GM18505 (cell line): ENCODE data around the gene SSBP2.
"Not testable (repeated sequence)": the region's sequence is repeated elsewhere in the genome, so short reads cannot be mapped to it uniquely, and the experiment has no call there.

ENCODE experiments used
- ATAC-seq: cut with Tn5 transposase; IDR thresholded peaks from one replicate; pipeline ENCODE4 v1.9.1; 2021; ENCODE audit not compliant: unreplicated experiment
- POLR2A ChIP-seq: IDR thresholded peaks from 4 replicates; pipeline ENCODE4 v1.6.1; 2011; ENCODE audit warnings: borderline replicate concordance; ENCODE audit not compliant: insufficient read depth, insufficient read length; ENCODE audit errors: extremely low read depth

The SSBP2 gene

DNA sequence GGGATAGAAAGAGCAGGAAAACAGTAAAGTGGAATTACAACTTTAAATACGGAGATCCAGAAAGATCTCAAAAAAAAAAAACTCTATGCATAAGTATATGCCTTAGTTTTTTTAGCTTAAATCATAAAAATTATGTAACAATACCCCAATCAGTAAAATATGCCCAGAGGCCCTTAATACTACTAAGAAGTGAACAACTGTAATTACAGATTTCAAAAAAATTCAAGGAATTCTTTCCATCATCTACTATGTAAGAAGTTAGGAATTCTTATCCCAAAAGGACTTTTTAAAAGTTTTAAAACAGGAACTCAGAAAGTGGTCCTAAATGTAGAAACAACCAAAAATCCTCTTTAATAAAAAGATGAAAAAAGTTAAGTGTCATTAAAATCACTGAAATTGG, 111.3 kb downstream of the SSBP2 start:
- TF ChIP-seq POLR2A, result no peak
- no peak for ATAC-seq

DNA sequence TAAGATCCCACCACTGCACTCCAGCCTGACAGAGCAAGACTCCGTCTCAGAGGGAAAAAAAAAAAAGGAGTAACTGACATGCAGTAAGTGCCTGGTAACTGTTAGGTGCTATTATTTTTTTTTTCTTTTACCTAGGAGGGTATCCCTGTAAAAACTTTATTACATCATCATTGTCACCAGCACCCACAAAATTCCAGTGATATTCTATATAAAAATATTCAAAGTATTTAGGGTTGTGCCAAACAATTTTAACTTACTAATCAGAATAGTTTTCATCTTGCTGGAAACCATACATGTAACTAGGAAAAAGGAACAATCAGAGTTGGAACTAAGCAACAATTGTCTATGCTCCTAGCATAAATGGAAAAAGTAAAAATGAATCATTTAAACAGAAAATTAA, 112.4 kb downstream of the SSBP2 start:
- no peak for ATAC-seq
- TF ChIP-seq POLR2A, result no peak

DNA sequence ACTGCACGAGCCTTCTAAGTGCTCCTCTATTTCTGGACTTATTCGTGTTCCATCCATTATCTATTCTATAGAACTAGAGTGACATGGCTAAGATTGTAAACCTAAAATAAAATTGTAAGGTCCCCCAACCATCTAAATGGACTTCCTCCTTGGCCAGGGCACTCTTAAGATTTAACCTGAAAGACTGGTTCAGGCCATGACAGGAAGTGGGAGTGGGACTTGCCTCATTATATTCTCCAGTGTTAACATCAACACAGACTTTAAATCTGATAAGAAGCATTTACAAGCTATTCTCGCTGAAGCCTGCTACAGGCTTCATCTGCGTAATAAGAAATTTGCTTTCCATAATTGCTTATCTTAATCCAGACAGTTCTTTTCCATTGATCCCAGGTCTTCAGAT, 117.0 kb downstream of the SSBP2 start:
- ATAC-seq, result no peak
- TF ChIP-seq POLR2A, result no peak

DNA sequence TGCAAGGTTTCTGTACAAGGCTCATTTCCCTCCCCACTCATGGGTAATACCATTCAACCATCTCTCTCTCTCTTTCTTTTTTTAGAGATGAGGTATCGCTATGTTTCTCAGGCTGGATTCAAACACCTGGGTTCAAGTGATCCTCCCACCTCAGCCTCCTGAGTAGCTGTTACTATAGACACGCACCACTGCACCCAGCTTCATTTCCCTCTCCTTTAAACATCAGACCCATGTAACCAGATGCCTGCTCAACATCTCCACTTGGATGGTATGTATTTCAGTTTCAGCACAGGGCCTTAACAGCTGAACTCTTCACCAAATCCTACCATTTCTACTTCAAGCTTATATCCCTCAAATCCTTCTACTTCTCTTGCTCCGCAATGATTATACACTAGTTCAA, 117.4 kb downstream of the SSBP2 start:
- no peak for TF ChIP-seq POLR2A
- ATAC-seq, result no peak

DNA sequence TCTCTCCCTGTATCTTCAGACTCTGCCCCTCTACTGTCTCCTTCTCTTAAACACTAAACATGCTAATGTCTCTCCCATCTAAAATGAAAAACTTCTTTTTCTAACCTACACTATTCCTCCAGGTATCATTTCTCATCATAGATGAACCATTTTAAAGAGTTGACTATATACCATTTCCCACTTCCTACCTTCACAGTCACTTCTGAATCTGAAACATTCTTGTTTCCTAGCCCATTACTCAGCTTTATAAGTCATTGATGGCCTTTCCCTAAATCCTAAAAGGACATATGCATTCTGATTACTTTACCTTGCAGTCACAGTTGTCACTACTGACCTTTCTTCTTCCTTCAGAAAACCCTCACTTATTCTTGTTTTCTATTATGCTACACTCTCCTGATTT, 118.2 kb downstream of the SSBP2 start:
- ATAC-seq, result no peak
- no peak for TF ChIP-seq POLR2A

DNA sequence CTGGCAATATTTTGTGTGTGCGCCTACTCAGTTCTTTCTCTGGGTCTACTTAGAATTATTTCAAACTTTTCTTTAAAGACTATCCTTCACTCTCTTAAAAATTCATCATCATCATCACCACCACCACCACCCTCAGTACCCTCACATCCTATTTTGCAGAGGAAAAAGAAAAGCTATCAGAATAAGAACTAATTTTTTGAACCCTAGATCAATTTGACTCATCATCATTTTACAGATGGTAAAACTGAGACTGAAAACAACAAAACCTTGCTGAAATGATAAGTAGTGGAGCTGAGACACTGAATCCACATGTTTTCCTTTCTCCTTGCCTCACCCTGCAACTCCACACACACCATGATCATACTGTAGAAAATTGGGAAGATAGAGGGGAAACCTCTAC, 119.3 kb downstream of the SSBP2 start:
- no peak for TF ChIP-seq POLR2A
- ATAC-seq, result no peak

DNA sequence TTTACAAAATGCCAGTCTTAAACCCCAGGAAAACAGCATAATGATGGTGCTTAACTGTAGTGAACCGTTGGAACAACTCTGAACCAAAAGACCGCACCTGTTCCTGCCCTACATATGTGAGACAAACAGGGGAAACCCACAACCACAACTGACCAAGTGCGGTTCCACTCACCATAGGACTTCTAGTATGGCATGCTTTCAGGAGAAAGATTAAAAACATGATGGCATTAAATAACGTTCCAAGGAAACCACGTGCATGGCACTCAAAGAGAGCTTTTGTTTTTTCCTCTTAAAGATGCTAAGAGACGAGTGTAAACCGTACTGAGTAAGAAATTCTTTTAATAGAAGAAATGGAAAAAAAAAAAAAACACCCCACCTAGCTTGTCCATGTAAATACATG, 119.8 kb downstream of the SSBP2 start:
- no peak for TF ChIP-seq POLR2A

DNA sequence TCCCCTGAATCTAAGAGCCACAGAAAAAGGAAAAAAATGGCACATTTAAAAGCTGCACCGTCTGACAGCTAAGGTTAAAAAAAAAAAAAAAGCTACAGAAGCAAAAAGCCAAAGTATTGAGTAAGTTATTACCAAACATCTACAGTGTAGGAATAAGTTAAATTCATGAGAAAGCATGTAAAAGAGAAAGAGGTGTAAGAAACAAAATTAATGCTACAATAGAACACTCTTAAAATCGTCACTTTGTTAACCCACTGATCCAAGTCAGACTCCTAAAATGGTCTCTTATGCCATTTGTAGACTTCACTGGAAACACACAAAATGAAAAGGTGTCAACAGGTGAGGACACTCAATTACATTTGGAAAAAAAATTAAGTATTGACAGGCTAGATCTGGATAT, 120.2 kb downstream of the SSBP2 start:
- no peak for ATAC-seq
- TF ChIP-seq POLR2A, result no peak

More for the DNA sequence above, 119.8 kb downstream of the SSBP2 start:
- ATAC-seq, result peak; percentile 63

DNA sequence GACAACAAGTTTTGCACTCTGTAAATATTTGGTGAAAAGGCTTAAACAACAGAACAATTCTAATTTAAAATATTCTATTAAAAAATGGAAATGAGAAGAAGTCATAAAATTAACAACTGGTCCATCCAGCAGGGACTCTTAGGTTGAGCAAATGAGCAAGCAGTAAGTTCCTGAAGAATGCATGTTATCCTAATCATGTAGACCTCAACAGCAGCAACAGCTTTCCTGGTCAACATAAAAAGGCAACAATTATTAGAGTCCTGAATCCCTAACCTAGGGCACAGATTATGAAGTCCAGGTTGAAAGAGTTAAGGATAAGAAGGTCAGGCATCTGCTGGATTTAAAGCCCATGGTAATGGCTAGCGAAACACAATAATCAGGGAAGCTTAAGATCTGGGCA, 120.9 kb downstream of the SSBP2 start:
- no peak for TF ChIP-seq POLR2A

DNA sequence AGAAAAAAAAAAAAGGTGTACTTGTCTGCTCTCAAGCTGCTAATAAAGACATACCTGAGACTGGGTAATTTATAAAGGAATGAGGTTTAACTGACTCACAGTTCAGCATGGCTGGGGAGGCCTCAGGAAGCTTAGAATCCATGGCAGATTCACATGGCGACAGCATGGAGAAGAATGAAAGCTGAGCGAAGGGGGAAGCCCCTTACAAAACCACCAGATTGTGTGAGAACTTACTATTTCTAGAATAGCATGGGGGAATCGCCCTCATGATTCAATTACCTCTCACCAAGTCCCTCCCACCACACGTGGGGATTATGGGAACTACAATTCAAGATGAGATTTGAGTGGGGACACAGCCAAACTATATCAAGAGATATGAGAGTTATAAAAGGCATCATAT, 122.8 kb downstream of the SSBP2 start:
- ATAC-seq, result not testable (repeated sequence)

More for the DNA sequence above, 120.9 kb downstream of the SSBP2 start:
- no peak for ATAC-seq

DNA sequence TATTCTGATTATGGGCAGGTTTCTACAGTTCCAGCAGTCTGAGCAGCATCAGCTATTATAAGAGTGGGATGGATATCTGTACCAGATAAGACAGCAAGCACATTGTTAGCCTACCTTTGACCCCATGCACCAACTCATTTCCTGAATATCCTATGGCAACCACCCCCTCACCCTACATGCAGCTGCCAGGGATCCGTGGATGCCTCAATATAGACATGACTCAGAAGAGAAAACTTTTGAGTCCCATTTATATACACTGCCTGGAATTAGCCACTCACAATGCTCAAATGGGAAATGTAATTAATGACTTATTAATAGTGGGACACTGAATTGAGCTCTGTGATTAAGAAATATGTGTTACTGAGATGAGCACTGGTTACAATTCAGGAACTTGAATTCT, 124.4 kb downstream of the SSBP2 start:
- ATAC-seq, result no peak
- TF ChIP-seq POLR2A, result no peak

DNA sequence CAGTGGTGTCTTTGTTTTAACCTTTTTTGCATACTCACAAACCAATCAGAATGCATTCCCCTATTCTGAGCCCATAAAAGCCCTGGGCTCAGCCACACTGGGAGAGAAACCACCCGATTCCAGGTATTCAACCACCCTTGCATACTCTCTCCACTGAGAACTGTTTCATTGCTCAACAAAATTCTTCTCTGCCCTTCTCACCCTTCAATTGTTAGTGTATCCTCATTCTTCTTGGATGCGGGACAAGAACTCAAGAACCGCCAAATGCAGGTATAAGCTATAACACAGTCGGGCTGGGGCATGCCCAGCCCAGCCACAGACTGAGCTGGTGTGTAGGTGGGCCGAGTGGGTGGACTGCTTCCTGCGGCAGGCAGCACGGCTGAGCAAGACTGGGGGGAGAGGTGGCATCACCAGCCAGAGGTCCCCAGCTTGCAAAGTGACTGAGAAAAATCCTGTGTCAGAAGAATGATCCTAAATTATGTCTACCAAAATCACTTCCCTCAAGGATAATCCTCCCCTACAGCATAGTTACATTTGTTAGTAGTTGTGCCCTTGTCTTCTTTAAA, 141.0 kb downstream of the SSBP2 start:
- no peak for TF ChIP-seq POLR2A
- no peak for ATAC-seq

DNA sequence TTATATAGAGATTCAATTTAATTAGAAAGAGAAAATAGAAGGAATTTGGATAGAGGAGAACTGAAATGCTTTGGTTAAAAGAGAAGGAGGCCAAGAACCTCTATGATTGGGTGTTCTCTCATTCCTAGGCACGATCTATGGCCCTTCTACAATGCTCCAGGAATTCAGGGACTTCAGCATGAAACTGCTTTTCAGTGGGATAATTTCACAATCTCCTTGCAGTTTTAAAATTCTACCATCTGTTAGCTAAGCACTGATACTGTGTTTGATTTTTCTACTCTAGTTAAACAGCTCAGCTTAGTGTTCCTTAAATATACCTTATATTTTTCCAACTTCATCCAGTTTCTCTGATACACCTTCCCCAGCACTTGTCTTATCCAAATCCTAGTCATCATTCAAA, 141.9 kb downstream of the SSBP2 start:
- TF ChIP-seq POLR2A, result no peak
- no peak for ATAC-seq

DNA sequence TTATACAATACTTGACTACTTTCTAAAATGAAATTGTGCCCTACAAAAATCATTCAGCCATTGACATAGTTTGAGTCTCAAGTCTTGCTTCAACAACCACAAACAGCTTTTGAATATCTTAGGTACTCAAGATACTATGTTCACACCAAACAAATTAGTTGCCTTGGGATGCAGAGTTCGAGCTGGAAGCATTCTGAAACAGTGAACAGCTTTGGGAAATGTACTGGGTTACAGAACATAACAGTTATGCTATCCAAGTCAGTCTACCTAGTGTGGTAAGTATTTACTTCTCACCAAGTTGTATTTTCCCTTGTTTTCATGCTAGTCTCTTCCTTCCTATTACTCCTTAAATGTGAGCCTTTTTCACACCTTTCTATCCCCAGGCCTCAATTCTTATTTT, 143.2 kb downstream of the SSBP2 start:
- ATAC-seq, result no peak
- no peak for TF ChIP-seq POLR2A

DNA sequence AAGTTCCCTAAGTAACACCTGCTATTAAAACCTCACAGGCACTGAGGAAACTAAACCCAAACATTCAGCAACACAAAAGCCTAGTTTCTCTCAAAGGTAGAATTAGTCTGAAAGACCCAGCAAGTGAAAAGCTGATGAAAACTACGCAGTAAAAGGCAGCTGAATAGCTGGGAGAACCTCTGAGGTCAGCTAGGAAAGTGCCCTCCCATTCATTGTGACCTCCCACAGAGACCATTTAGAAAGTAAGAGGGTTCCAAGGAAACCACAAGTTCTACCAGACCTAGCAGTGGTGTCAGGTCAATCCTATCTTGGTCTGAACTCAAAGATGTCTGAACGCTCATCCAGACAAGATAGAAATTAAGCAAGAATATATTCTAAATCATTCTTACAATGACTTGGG, 144.7 kb downstream of the SSBP2 start:
- TF ChIP-seq POLR2A, result no peak
- ATAC-seq, result no peak
